Spleen (tissue), 11 donors: Measurements from ENCODE around the gene THY1. TPM values are rescaled to one million over a fixed set of nuclear protein-coding genes. Genes with fewer than 3 reads are reported as not detected.

ENCODE experiments used
- DNase-seq: peaks from one replicate; pipeline ENCODE4 v3.0.0-alpha.2; 2020
- H3K27ac ChIP-seq, 8 donors: fragments of 200-600 bp; sonication (generic) in 7 of 8; 1 replicate in 4 of 8; 2 replicates in 4 of 8; pipeline versions ENCODE4 v1.5.0 to v1.8.0; 2016 to 2021; ENCODE audit warnings: inconsistent platforms in 4 of 8, mild to moderate bottlenecking in 4 of 8, moderate library complexity in 1 of 8
- H3K27me3 ChIP-seq, 7 donors: fragments of 200-600 bp; sonication (generic) in 6 of 7; replicated peaks in 1 of 7; 1 replicate in 4 of 7; 2 replicates in 3 of 7; pipeline versions ENCODE4 v1.5.0 to v1.8.0; 2016 to 2021; ENCODE audit warnings: inconsistent platforms in 3 of 7, mild to moderate bottlenecking in 1 of 7
- H3K36me3 ChIP-seq, 6 donors: fragments of 200-600 bp; sonication (generic) in 5 of 6; 1 replicate in 4 of 6; 2 replicates in 2 of 6; pipeline versions ENCODE4 v1.5.0 to v1.8.0; 2016 to 2021; ENCODE audit warnings: inconsistent platforms in 2 of 6
- H3K4me1 ChIP-seq, 6 donors: fragments of 200-600 bp; sonication (generic) in 5 of 6; 1 replicate in 3 of 6; 2 replicates in 3 of 6; pipeline versions ENCODE4 v1.5.0 to v1.8.0; 2016 to 2021; ENCODE audit warnings: inconsistent platforms in 3 of 6
- H3K4me3 ChIP-seq, 8 donors: fragments of 200-600 bp; sonication (generic) in 7 of 8; 1 replicate in 4 of 8; 2 replicates in 4 of 8; pipeline versions ENCODE4 v1.5.0 to v1.8.0; 2016 to 2021; ENCODE audit warnings: inconsistent platforms in 4 of 8, mild to moderate bottlenecking in 4 of 8, moderate library complexity in 2 of 8
- H3K9me3 ChIP-seq, 8 donors: fragments of 200-600 bp; sonication (generic) in 7 of 8; 1 replicate in 4 of 8; 2 replicates in 4 of 8; pipeline versions ENCODE4 v1.5.0 to v1.8.0; 2016 to 2021; ENCODE audit warnings: inconsistent platforms in 4 of 8
- POLR2A ChIP-seq, 3 donors: fragments of 450-650 bp; IDR thresholded peaks; one replicate each; pipeline ENCODE4 v1.5.1; 2017; ENCODE audit warnings: antibody characterized with exemption in 3 of 3, mild to moderate bottlenecking in 1 of 3
- POLR2AphosphoS5 ChIP-seq, 3 donors: sonication (generic); formaldehyde crosslinking; IDR thresholded peaks; one replicate each; pipeline ENCODE4 v1.5.1; 2017; ENCODE audit warnings: antibody characterized with exemption in 3 of 3
- WGBS, 5 donors: extraction: QIAGEN DNeasy Blood & Tissue Kit in 3 of 5; methylation state at CpG; one replicate each; pipeline versions ENCODE4 v1.1.5 to v1.1.7; 2013 to 2018; 5-methylcytosine and 5-hydroxymethylcytosine counted together
- intact Hi-C: fragments of 100-400 bp; cut with DNase I; formaldehyde crosslinking; loops from one replicate; pipeline ENCODE4 v1.15.0; 2023; ENCODE audit warnings: low total_unique reads
- polyA plus RNA-seq, 3 donors: library from polyadenylated mRNA; stranded (reverse); fragments of 200-250 nt; gene quantifications; one replicate each; pipeline ENCODE4 v1.2.1, GENCODE V29; 2013
- total RNA-seq, 7 donors: library from RNA; depleted of rRNA in 3 of 7; stranded (reverse); fragments of >200 nt in 3 of 7; fragmentation: NEBNext Ultra II Directional in 4 of 7; extraction: Animal tissue kit (Norgen Biotek cat#: 25700) in 4 of 7; gene quantifications; one replicate each; pipeline versions ENCODE4 v1.1.0 to v1.2.1, GENCODE V29; 2016 to 2021
- TF ChIP-seq, protein P1 (sequence below), 11 experiments: fragments of 200-600 bp in 7 of 11; fragments of 450-650 bp in 4 of 11; sonication (generic) in 4 of 11; IDR thresholded peaks in 8 of 11; conservative IDR thresholded peaks in 3 of 11; 1 replicate in 7 of 11; 2 replicates in 4 of 11; pipeline versions ENCODE4 v1.4.0 to v1.8.0; 2016 to 2021; ENCODE audit warnings: antibody characterized with exemption in 11 of 11, inconsistent platforms in 4 of 11, mild to moderate bottlenecking in 1 of 11
- donor health status: healthy with polysubstance abuse.
- donor health status: DM: no; HTN: no; CAD: no; lungs with moderate emphysema.
- donor health status: DM: no; HTN: no; CAD: no.
- donor health status: Bipolar disorder and iron deficiency.
- donor health status: healthy.
- donor health status: DM: no; HTN: no; CAD: no.
- donor health status: DM: yes; HTN: yes; CAD: no.

The THY1 gene
- total and polyA plus RNA-seq, 10 donors = 6.1 to 29.4 (median 14.2) TPM

DNA sequence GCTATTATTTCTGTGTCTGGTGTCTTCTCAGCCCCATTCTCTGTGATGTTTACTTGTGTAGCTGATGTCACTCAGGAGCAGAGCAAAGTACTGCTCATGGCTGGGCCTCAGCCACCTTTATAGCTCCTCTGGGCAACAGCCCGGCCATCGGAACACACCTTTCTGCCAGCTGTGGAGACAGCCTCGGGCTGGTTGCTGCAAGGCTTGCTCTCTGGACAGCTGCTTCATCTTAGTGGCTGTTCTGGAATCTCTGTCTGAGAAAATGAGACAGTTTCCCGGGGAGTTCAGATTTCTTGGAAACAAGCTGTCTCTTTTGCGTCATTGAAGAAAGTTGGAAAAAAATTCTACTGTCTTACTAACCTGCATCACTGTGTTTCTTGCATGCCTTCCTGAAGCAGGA, 20.0 kb downstream of the THY1 start:
- TF ChIP-seq POLR2A (IDR thresholded peaks at IDR 0.05) (no peak), POLR2AphosphoS5 (IDR thresholded peaks at IDR 0.05) (no peak)
- TF ChIP-seq, protein P1, sequence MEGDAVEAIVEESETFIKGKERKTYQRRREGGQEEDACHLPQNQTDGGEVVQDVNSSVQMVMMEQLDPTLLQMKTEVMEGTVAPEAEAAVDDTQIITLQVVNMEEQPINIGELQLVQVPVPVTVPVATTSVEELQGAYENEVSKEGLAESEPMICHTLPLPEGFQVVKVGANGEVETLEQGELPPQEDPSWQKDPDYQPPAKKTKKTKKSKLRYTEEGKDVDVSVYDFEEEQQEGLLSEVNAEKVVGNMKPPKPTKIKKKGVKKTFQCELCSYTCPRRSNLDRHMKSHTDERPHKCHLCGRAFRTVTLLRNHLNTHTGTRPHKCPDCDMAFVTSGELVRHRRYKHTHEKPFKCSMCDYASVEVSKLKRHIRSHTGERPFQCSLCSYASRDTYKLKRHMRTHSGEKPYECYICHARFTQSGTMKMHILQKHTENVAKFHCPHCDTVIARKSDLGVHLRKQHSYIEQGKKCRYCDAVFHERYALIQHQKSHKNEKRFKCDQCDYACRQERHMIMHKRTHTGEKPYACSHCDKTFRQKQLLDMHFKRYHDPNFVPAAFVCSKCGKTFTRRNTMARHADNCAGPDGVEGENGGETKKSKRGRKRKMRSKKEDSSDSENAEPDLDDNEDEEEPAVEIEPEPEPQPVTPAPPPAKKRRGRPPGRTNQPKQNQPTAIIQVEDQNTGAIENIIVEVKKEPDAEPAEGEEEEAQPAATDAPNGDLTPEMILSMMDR (IDR thresholded peaks at IDR 0.05 in 8 of 11, conservative IDR thresholded peaks at IDR 0.05 in 3 of 11) = no peak
- Histone ChIP-seq H3K4me3 (no peak overlapping the region), H3K36me3 (no peaks in the 10 kb centered on the region), H3K27me3 (peaks cover 0 to 9% (median 0%) of the 10 kb centered on the region in 7 donors), H3K27ac (no peak overlapping the region), H3K4me1 (no peaks in the 10 kb centered on the region), H3K9me3 (peaks cover 1 to 45% (median 33%) of the 10 kb centered on the region in 8 donors)
- 78 to 85% (median 80%) methylated on average over 5 of the region's 5 CpGs for WGBS, 5 donors
- intact Hi-C loops = no loop called here
- DNase-seq = no peak

DNA sequence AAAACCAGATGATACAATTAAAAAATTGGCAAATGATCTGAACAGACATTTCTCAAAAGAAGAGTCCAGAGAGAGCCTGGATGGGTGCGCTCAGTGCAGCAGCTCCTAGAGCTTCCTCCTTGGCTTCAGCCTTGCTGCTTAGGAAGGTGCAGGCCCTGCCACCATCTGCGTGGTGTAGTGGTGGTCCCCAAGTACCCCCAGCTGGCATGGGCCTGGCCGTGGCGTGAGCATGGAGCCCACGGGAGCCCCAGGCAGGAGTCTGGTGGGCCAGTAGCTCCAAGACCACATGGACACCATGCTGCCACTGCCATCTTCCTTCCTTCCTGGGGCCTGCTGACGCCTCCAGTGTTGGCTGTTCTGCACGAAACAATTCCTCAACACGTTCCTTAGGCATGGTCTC, 20.5 kb downstream of the THY1 start:
- TF ChIP-seq, protein P1 (IDR thresholded peaks at IDR 0.05 in 8 of 11, conservative IDR thresholded peaks at IDR 0.05 in 3 of 11) = no peak
- TF ChIP-seq POLR2AphosphoS5 (IDR thresholded peaks at IDR 0.05) (no peak), POLR2A (IDR thresholded peaks at IDR 0.05) (no peak)
- intact Hi-C loops = no loop called here
- Histone ChIP-seq H3K9me3 (peaks cover 5 to 50% (median 38%) of the 10 kb centered on the region in 8 donors), H3K27ac (no peak overlapping the region), H3K36me3 (no peaks in the 10 kb centered on the region), H3K4me3 (no peak overlapping the region), H3K27me3 (peaks cover 0 to 9% (median 0%) of the 10 kb centered on the region in 7 donors), H3K4me1 (no peaks in the 10 kb centered on the region)
- 70 to 90% (median 84%) methylated on average over 8 of the region's 8 CpGs for WGBS, 5 donors
- DNase-seq = no peak

DNA sequence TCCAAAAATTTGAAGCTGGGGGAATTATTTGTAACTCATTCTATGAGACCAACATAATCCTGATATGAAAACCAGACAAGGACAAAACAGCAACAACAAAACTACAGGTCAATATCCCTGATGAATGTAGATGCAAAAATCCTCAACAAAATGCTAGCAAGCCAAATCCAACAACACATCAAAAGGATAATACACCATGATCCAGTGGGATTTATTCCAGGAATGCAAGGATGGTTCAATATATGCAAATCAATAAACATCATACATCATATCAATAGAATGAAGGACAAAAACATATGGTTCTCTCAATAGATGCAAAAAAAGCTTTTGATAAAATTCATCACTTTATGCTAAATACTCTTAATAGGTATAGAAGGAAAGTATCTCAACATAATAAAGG, 22.1 kb downstream of the THY1 start:
- peaks cover 0 to 17% (median 7%) of the 10 kb centered on the region in 7 donors for H3K27me3 ChIP-seq
- H3K36me3 ChIP-seq = no peaks in the 10 kb centered on the region
- H3K4me1 ChIP-seq = no peaks in the 10 kb centered on the region
- no peak overlapping the region for H3K4me3 ChIP-seq
- H3K27ac ChIP-seq = no peak overlapping the region
- TF ChIP-seq POLR2A (IDR thresholded peaks at IDR 0.05) (no peak), POLR2AphosphoS5 (IDR thresholded peaks at IDR 0.05) (no peak)
- TF ChIP-seq, protein P1 (IDR thresholded peaks at IDR 0.05 in 8 of 11, conservative IDR thresholded peaks at IDR 0.05 in 3 of 11) = no peak
- intact Hi-C loops = no loop called here
- DNase-seq = no peak
- H3K9me3 ChIP-seq = peaks cover 5 to 50% (median 42%) of the 10 kb centered on the region in 8 donors

DNA sequence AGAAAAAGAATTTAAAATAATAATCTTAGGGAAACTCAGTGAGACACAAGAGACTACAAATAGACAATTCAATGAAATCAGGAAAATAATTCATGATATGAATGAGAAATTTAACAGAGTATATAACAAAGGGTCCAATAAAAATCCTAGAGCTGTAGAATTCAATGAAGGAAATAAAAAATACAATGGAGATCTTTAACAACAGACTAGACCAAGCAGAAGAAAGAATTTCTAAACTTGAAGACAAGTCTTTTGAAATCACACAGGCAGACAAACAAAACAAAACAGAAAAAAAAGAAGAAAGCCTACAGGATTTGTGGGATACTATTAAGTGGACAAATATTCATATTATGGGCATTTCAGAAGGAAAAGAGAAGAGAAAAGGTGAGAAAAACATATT, 25.2 kb downstream of the THY1 start:
- Histone ChIP-seq H3K36me3 (no peaks in the 10 kb centered on the region), H3K27me3 (peaks cover 0 to 28% (median 7%) of the 10 kb centered on the region in 7 donors), H3K27ac (no peak overlapping the region), H3K9me3 (peaks cover 5 to 50% (median 42%) of the 10 kb centered on the region in 8 donors), H3K4me1 (no peaks in the 10 kb centered on the region), H3K4me3 (no peak overlapping the region)
- DNase-seq = no peak
- intact Hi-C loops = no loop called here
- TF ChIP-seq, protein P1 (IDR thresholded peaks at IDR 0.05 in 8 of 11, conservative IDR thresholded peaks at IDR 0.05 in 3 of 11) = no peak
- TF ChIP-seq POLR2AphosphoS5 (IDR thresholded peaks at IDR 0.05) (no peak), POLR2A (IDR thresholded peaks at IDR 0.05) (no peak)
